ENCODE results near the gene ZNF512B. TPM values are rescaled to one million over a fixed set of nuclear protein-coding genes. Genes with fewer than 3 reads are reported as not detected.
"Not testable (repeated sequence)": the region's sequence is repeated elsewhere in the genome, so short reads cannot be mapped to it uniquely, and the experiment has no call there.

Gene ZNF512B
- total RNA-seq, 1 experiment from 2014 or later = 5.9 TPM

GRCh38 chr20:63978319-63979228 is 8.8 kb upstream of the ZNF512B start:
- in situ Hi-C loops (cut with HindIII; ENCODE audit: low sequenced_read_pairs) = no loop called here
- DNase-seq (ENCODE audit: low spot score) = peak; percentile 65

- DNase-seq (ENCODE audit: low spot score) = no peak
- in situ Hi-C loops (cut with HindIII; ENCODE audit: low sequenced_read_pairs) = no loop called here
Observed at GRCh38 chr20:63977739-63978276, 8.1 kb upstream of the ZNF512B start.

- DNase-seq (ENCODE audit: low spot score) = no peak
- in situ Hi-C loops (cut with HindIII; ENCODE audit: low sequenced_read_pairs) = no loop called here
Observed at GRCh38 chr20:63976980-63977738, 7.4 kb upstream of the ZNF512B start.

- DNase-seq (ENCODE audit: low spot score); in situ Hi-C loops (cut with HindIII; ENCODE audit: low sequenced_read_pairs): not testable (repeated sequence)
Observed at GRCh38 chr20:63976511-63976910, 6.8 kb upstream of the ZNF512B start.

GRCh38 chr20:63974402-63975200 is 4.9 kb upstream of the ZNF512B start:
- in situ Hi-C loops (cut with HindIII; ENCODE audit: low sequenced_read_pairs) = no loop called here
- peak; percentile 98 for DNase-seq (ENCODE audit: low spot score)

- in situ Hi-C loops (cut with HindIII; ENCODE audit: low sequenced_read_pairs) = no loop called here
- DNase-seq (ENCODE audit: low spot score) = peak; percentile 85
Observed at GRCh38 chr20:63973636-63974401, 4.1 kb upstream of the ZNF512B start.

GRCh38 chr20:63973160-63973479 is 3.4 kb upstream of the ZNF512B start:
- no peak for DNase-seq (ENCODE audit: low spot score)
- in situ Hi-C loops (cut with HindIII; ENCODE audit: low sequenced_read_pairs) = no loop called here

GRCh38 chr20:63972312-63973159 is 2.8 kb upstream of the ZNF512B start:
- DNase-seq (ENCODE audit: low spot score) = no peak
- in situ Hi-C loops (cut with HindIII; ENCODE audit: low sequenced_read_pairs) = no loop called here

- in situ Hi-C loops (cut with HindIII; ENCODE audit: low sequenced_read_pairs); DNase-seq (ENCODE audit: low spot score): not testable (repeated sequence)
Observed at GRCh38 chr20:63971960-63972311, 2.2 kb upstream of the ZNF512B start.

- in situ Hi-C loops (cut with HindIII; ENCODE audit: low sequenced_read_pairs) = no loop called here
- DNase-seq (ENCODE audit: low spot score) = no peak
Observed at GRCh38 chr20:63970714-63971431, 1.1 kb upstream of the ZNF512B start.

GRCh38 chr20:63968928-63969760 is 586 bp downstream of the ZNF512B start:
- in situ Hi-C loops (cut with HindIII; ENCODE audit: low sequenced_read_pairs) = no loop called here
- no peak for DNase-seq (ENCODE audit: low spot score)

- in situ Hi-C loops (cut with HindIII; ENCODE audit: low sequenced_read_pairs) = no loop called here
- no peak for DNase-seq (ENCODE audit: low spot score)
Observed at GRCh38 chr20:63968136-63968927, 1.4 kb downstream of the ZNF512B start.

- in situ Hi-C loops (cut with HindIII; ENCODE audit: low sequenced_read_pairs) = no loop called here
- no peak for DNase-seq (ENCODE audit: low spot score)
Observed at GRCh38 chr20:63967330-63968135, 2.2 kb downstream of the ZNF512B start.

- in situ Hi-C loops (cut with HindIII; ENCODE audit: low sequenced_read_pairs) = no loop called here
- DNase-seq (ENCODE audit: low spot score) = no peak
Observed at GRCh38 chr20:63966944-63967322, 2.8 kb downstream of the ZNF512B start.

Measured in G401 (cell line).